Breast epithelium (tissue), 4 donors: ENCODE data around the gene FAM193A. TPM values are rescaled to one million over a fixed set of nuclear protein-coding genes. Genes with fewer than 3 reads are reported as not detected.
A peak's percentile ranks its signal among the peaks of the same experiment; 100 is the strongest.

Source experiments
- DNase-seq, 2 donors: peaks; one replicate each; pipeline ENCODE4 v3.0.0-alpha.2; 2019; ENCODE audit warnings: low spot score in 2 of 2
- H3K27ac ChIP-seq, 2 donors: fragments of 200-600 bp; sonication (generic) in 1 of 2; one replicate each; pipeline ENCODE4 v1.5.1; 2016 to 2019; ENCODE audit warnings: mild to moderate bottlenecking in 1 of 2
- H3K27me3 ChIP-seq, 2 donors: fragments of 200-600 bp; sonication (generic) in 1 of 2; one replicate each; pipeline versions ENCODE4 v1.5.1 to v1.6.0; 2017 to 2019; ENCODE audit warnings: control low read depth in 1 of 2, mild to moderate bottlenecking in 1 of 2
- H3K36me3 ChIP-seq: fragments of 200-600 bp; one replicate; pipeline ENCODE4 v1.5.1; 2019
- H3K4me1 ChIP-seq, 2 donors: fragments of 200-600 bp; sonication (generic); one replicate each; pipeline ENCODE4 v1.5.1; 2016 to 2019; ENCODE audit warnings: control low read depth in 1 of 2
- H3K4me3 ChIP-seq, 3 donors: fragments of 200-600 bp; sonication (generic); 1 replicate in 2 of 3; 2 replicates in 1 of 3; pipeline ENCODE4 v1.5.1; 2016 to 2019; ENCODE audit warnings: mild to moderate bottlenecking in 3 of 3, moderate library complexity in 2 of 3
- H3K9me3 ChIP-seq, 2 donors: fragments of 200-600 bp; sonication (generic) in 1 of 2; one replicate each; pipeline ENCODE4 v1.5.1; 2016 to 2019; ENCODE audit warnings: control low read depth in 1 of 2
- POLR2A ChIP-seq: fragments of 450-650 bp; IDR thresholded peaks from one replicate; pipeline ENCODE4 v1.6.1; 2016; ENCODE audit warnings: antibody characterized with exemption, mild to moderate bottlenecking, moderate library complexity
- POLR2AphosphoS5 ChIP-seq, 3 donors: sonication (generic); formaldehyde crosslinking; IDR thresholded peaks; one replicate each; pipeline ENCODE4 v1.6.1; 2017; ENCODE audit warnings: antibody characterized with exemption in 3 of 3
- intact Hi-C: fragments of 100-400 bp; cut with DNase I; formaldehyde crosslinking; loops from one replicate; pipeline ENCODE4 v1.15.1; 2023; ENCODE audit warnings: low total_unique reads
- total RNA-seq, 3 donors: library from RNA; depleted of rRNA; stranded (reverse); fragments of >200 nt; gene quantifications; one replicate each; pipeline ENCODE4 v1.1.0, GENCODE V29; 2016
- TF ChIP-seq, protein P1 (sequence below), 3 donors: fragments of 450-650 bp; IDR thresholded peaks; one replicate each; pipeline ENCODE4 v1.5.1; 2016 to 2017; ENCODE audit warnings: antibody characterized with exemption in 3 of 3, mild to moderate bottlenecking in 3 of 3, moderate library complexity in 3 of 3

FAM193A gene
- total RNA-seq, 3 donors from 2014 or later, result 24.5 to 26.5 (median 24.7) TPM

DNA sequence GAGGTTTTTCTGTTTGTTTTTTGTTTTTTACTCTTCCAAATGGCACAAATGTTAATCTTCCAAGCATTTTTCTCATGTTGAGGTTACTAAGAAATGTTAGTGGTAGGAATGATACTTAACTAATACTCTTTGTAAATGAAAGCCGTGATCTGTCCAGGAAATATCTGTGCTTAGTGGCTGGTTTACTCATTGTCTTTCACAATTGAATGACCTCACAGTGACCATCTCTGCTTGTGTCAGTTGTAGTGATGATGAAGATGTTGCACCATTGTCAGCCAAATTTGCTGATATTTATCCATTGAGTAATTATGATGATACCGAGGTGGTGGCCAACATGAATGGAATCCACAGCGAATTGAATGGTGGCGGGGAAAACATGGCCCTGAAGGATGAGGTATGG is 126.2 kb downstream of the FAM193A start:
- H3K4me1 ChIP-seq, result no peaks in the 10 kb centered on the region
- H3K27me3 ChIP-seq, result no peaks in the 10 kb centered on the region
- intact Hi-C loops, result no loop called here
- H3K9me3 ChIP-seq, result no peaks in the 10 kb centered on the region
- no peak for DNase-seq
- no peak overlapping the region for H3K27ac ChIP-seq
- H3K4me3 ChIP-seq, result no peak overlapping the region
- H3K36me3 ChIP-seq, result peaks cover 6% of the 10 kb centered on the region
- TF ChIP-seq POLR2A (no peak), POLR2AphosphoS5 (IDR thresholded peaks at IDR 0.05) (no peak)
- TF ChIP-seq, protein P1, sequence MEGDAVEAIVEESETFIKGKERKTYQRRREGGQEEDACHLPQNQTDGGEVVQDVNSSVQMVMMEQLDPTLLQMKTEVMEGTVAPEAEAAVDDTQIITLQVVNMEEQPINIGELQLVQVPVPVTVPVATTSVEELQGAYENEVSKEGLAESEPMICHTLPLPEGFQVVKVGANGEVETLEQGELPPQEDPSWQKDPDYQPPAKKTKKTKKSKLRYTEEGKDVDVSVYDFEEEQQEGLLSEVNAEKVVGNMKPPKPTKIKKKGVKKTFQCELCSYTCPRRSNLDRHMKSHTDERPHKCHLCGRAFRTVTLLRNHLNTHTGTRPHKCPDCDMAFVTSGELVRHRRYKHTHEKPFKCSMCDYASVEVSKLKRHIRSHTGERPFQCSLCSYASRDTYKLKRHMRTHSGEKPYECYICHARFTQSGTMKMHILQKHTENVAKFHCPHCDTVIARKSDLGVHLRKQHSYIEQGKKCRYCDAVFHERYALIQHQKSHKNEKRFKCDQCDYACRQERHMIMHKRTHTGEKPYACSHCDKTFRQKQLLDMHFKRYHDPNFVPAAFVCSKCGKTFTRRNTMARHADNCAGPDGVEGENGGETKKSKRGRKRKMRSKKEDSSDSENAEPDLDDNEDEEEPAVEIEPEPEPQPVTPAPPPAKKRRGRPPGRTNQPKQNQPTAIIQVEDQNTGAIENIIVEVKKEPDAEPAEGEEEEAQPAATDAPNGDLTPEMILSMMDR (IDR thresholded peaks at IDR 0.05), result no peak

DNA sequence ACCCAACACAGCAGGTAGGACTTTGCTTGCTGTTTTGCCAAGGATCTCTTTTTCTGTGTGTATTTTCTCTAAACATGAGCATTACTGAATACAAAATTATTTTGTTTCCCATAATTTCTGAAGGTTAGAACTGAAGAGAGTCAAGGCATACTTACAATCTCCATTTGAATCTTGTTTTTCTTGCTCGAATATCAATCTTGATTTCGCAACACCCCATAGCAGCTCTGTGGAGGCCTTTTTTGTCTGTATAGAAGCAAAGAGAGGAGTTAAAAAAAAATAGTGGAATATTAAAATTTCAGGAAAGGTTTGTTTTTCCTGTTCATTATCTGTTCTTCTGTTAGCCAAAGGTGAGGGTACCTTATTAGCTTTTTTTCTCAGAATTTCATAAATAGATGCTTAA is 126.8 kb downstream of the FAM193A start:
- Histone ChIP-seq H3K4me1 (no peaks in the 10 kb centered on the region), H3K27ac (no peak overlapping the region)

DNA sequence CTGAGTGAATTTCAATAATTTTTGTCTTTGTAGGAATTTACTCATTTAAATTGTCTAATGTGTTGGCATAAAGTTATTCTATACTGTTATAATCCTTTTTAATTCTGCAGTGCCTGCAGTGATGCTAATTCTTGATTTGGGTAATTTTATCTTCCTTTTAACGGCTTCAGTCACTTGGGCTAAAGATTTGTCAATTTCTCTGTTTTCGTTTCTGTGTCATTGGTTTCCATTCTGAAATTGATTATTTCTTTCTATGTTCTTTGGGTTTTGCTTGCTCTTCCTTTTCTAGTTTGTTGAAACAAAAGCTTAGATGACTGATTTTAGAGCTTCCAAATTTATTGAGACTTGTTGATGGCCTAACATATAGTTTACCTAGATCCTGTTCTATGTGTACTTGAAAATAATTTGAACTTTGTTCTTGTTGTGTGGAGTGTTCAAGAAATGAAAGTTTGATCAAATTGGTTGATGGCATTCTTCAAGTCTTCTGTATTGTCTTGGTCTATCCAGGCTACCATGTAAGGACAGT is 130.3 kb downstream of the FAM193A start:
- Histone ChIP-seq H3K9me3 (no peaks in the 10 kb centered on the region), H3K27me3 (no peaks in the 10 kb centered on the region), H3K4me3 (no peak overlapping the region), H3K4me1 (peaks cover 0 to 9% of the 10 kb centered on the region in 2 donors), H3K27ac (no peak overlapping the region), H3K36me3 (no peaks in the 10 kb centered on the region)
- intact Hi-C loops, result no loop called here
- no peak for TF ChIP-seq POLR2AphosphoS5 (IDR thresholded peaks at IDR 0.05)
- no peak for TF ChIP-seq POLR2A
- TF ChIP-seq, protein P1 (IDR thresholded peaks at IDR 0.05), result no peak
- DNase-seq, result no peak

More for the DNA sequence above, 126.8 kb downstream of the FAM193A start:
- H3K9me3 ChIP-seq, result no peaks in the 10 kb centered on the region
- DNase-seq, result no peak
- TF ChIP-seq POLR2AphosphoS5 (IDR thresholded peaks at IDR 0.05), result no peak
- TF ChIP-seq, protein P1 (IDR thresholded peaks at IDR 0.05), result no peak
- no peak for TF ChIP-seq POLR2A
- H3K36me3 ChIP-seq, result peaks cover 6% of the 10 kb centered on the region
- no peaks in the 10 kb centered on the region for H3K27me3 ChIP-seq
- no peak overlapping the region for H3K4me3 ChIP-seq
- intact Hi-C loops, result no loop called here

DNA sequence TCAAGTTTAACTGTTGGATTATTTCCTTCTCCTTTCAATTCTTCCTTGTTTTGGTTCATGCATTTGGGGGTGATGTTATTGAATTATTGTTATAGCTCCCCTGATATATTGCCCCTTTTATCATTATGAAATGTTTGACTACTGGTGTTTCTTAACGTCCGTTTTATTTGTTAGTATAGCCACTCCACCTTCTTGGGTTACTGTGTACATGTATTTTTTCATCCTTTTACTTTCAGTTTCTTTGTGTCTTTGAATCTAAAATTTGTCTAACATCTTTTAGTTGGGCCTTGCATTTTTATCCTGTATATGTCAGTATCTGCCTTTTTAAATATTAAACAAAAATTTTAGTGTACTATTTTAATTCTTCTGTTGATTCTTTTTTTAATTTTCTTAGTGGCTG is 131.0 kb downstream of the FAM193A start:
- H3K4me1 ChIP-seq, result peaks cover 0 to 10% of the 10 kb centered on the region in 2 donors
- peaks cover 3% of the 10 kb centered on the region for H3K36me3 ChIP-seq
- H3K27me3 ChIP-seq, result no peaks in the 10 kb centered on the region
- TF ChIP-seq, protein P1 (IDR thresholded peaks at IDR 0.05), result no peak
- TF ChIP-seq POLR2AphosphoS5 (IDR thresholded peaks at IDR 0.05) (no peak), POLR2A (no peak)
- H3K27ac ChIP-seq, result no peak overlapping the region
- DNase-seq, result no peak
- no peaks in the 10 kb centered on the region for H3K9me3 ChIP-seq
- intact Hi-C loops, result no loop called here
- H3K4me3 ChIP-seq, result no peak overlapping the region

DNA sequence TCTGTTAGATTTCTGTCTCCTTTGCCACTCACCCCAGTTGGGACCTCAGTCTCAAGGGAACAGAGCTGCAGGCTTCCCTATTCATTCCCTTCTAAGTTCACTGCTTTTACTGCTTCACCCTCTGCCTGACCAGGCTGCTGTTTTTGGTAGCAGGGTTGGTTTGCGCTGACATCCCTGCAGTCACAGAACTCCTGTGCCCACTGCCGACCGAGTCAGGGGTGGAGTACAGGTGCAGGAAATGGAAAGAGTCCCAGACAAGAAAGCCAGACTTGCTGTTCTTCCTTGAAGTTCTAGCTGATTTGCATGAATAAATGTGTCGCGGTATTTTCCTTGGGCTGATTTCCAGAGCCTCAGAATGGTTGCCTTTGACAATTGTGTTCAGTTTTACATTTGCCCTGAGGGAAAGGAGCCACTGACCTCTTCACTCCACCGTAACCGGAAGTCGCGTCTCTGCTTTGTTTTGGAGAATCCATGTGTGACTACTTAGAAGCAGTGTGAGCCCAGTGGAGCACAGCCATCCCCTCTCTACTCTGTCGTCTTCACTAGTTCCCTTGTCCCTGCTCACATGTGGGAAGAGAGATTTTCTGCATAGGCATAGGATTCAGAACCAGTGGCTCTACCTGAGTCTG is 134.9 kb downstream of the FAM193A start:
- H3K4me3 ChIP-seq, result peak overlapping the region in 1 of 3 donors; percentile 32
- intact Hi-C loops, result no loop called here
- peaks cover 0 to 10% of the 10 kb centered on the region in 2 donors for H3K4me1 ChIP-seq
- H3K36me3 ChIP-seq, result peaks cover 5% of the 10 kb centered on the region
- H3K9me3 ChIP-seq, result no peaks in the 10 kb centered on the region
- DNase-seq, result peak in 1 of 2 donors; percentile 62
- TF ChIP-seq, protein P1 (IDR thresholded peaks at IDR 0.05), result no peak
- TF ChIP-seq POLR2A, result no peak
- no peak for TF ChIP-seq POLR2AphosphoS5 (IDR thresholded peaks at IDR 0.05)
- no peaks in the 10 kb centered on the region for H3K27me3 ChIP-seq
- H3K27ac ChIP-seq, result peak overlapping the region; percentile 49 to 58
